Activated CD4-positive, alpha-beta T cell treated with anti-CD3 and anti-CD28 coated beads, Interleukin-2, amount 50 U/mL, for 16 hours (primary cell): ENCODE results near the gene ONECUT2.

ENCODE experiments used
- DNase-seq: peaks from one replicate; pipeline ENCODE4 v3.0.0-alpha.2; 2020

The ONECUT2 gene

DNA sequence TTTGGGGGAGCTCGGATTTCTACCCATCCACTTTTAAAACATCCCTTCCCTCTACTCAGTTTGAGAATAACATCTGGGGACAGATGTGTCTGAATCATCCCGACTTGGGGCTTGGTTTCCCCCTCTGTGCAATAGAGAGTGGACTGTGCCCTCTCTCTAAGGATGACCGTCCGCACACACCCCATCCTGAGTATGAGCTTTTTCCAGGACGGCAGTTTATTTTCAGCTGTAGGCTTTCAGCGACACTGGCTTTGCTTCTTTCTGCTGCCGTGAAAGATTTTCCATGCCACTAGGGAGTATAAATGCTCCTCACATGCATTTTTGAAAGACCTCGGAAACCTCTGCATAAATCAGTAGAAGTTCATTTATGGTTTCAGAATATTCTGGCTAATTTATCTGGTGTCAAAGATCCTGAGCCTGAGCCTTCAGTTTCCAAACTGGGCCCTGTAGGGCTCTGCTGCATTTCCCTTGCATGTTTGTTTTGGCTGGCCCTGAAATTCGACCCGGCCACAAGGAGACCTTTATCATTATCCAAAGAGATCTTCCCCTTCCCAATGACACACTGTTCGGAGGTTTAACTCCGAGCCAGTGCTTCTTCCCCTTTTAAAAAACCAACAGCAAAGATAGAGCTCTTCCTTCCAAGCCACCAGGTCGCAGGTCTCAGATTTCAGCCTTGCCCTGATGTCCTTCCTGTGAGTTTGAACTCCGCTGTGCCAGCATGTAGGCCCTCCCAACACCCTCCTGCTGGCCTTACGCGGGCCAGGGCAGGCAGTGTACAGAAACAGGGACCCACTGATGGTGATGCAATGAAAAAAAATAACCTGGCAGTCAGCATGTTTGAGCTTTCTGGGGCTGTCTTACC, 98.1 kb downstream of the ONECUT2 start:
- no peak for DNase-seq

DNA sequence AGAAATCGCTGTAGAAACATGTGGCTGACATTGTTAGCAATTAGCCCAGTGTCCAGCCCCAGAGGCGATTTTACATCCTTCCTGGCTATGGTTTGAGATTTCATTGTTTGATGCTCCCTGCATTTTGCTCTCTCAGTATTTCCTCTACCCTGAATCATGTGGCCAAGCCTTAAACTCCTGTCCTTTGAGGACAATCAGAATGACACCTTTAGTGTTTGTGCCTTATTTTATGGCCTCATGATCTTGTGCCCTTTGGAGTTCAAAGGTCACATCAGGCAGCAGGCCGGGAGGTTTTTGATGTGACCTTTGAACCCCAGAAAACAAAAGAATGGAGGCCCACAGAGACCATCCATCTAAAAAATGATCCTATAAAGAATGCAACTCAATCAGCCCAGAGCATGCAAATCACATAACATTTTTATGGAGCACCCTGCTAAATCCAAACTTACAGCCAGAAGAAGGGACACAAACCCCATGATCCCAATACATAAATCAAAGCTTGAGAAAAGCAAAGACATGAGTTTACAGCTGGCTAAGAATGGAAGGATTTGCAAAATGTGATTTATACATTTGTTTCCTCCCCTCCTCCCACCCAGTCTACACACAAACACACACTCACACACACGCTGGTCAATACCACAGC, 98.8 kb downstream of the ONECUT2 start:
- no peak for DNase-seq

DNA sequence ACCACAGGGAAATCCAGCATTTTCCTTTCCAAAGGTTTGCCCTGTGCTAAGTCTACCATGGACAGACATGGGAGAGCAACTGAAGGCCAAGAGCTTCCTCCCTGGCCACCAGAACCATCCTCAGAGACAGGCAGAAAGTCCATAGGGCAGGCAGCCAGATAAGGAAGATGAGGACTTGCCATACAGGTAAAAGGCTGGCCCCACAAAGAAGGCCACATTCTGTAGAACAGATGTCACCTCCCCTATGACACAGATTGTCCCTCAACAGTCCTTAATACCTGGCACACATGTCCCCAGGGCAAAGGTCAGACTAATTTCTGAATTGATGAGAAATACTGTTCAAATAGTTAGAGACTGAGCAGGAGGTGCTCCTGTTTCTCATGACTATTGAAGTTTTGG, 99.3 kb downstream of the ONECUT2 start:
- no peak for DNase-seq

DNA sequence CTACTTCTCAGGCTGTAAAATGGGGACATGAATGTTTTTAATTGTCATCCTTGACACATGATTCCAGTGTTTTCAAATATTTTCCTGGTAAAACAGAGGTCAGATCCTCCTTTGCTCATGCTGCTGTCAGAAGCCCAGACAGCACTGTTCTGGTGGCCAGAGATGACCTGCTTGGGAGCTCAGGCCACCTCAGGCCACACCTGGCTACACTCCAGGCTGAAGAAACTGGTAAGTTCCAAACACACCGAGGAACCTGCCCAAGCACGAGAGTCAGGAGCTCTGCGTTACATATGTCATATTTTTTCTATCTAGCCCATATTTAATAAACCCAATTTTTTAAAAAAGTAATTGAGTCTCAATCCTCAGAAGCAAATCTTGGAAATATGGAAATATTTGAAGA, 103.4 kb downstream of the ONECUT2 start:
- no peak for DNase-seq

DNA sequence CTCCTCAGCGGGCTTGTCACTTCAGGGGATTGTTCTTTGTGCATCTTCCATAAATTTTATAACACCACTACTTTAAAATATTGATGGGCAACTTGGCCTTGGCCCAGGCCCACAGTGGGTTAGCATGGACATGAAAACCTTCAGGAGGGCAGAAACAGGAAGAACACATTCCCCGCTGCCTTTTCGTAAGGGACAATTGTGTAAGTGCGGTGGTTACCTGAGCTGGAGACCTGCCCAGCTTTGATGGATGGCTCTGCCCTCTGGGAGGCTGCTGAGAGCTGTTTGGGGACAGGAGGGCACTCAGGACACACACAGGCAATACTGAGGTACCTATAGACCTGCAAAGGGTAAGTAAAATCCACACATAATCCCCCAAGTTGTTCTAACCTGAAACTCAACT, 104.5 kb downstream of the ONECUT2 start:
- DNase-seq = no peak
